Activated CD8-positive, alpha-beta memory T cell treated with anti-CD3 and anti-CD28 coated beads, Interleukin-2, amount 50 U/mL, for 48 hours (primary cell): Measurements from ENCODE around the gene CSTPP1.
"Not testable (repeated sequence)": the region's sequence is repeated elsewhere in the genome, so short reads cannot be mapped to it uniquely, and the experiment has no call there.

Source experiments
- DNase-seq: peaks from one replicate; pipeline ENCODE4 v3.0.0-alpha.2; 2020

Gene CSTPP1

GRCh38 chr11:47106798-47107411, 170.3 kb downstream of the CSTPP1 start:
- no peak for DNase-seq

GRCh38 chr11:47107744-47108143, 171.2 kb downstream of the CSTPP1 start:
- no peak for DNase-seq

GRCh38 chr11:47108214-47108613, 171.7 kb downstream of the CSTPP1 start:
- no peak for DNase-seq

- no peak for DNase-seq
These were observed 172.6 kb downstream of the CSTPP1 start for GRCh38 chr11:47109051-47109726.

- no peak for DNase-seq
These were observed 173.2 kb downstream of the CSTPP1 start for GRCh38 chr11:47109727-47110246.

GRCh38 chr11:47111318-47111804, 174.8 kb downstream of the CSTPP1 start:
- DNase-seq, result no peak

GRCh38 chr11:47112941-47113340, 176.4 kb downstream of the CSTPP1 start:
- not testable (repeated sequence) for DNase-seq

GRCh38 chr11:47118958-47119688, 182.6 kb downstream of the CSTPP1 start:
- not testable (repeated sequence) for DNase-seq

- no peak for DNase-seq
These were observed 184.5 kb downstream of the CSTPP1 start for GRCh38 chr11:47121056-47121455.

- DNase-seq, result no peak
These were observed 185.2 kb downstream of the CSTPP1 start for GRCh38 chr11:47121731-47122130.

- DNase-seq, result no peak
These were observed 186.5 kb downstream of the CSTPP1 start for GRCh38 chr11:47123094-47123493.

- no peak for DNase-seq
These were observed 188.1 kb downstream of the CSTPP1 start for GRCh38 chr11:47124675-47125074.

GRCh38 chr11:47125083-47125482, 188.5 kb downstream of the CSTPP1 start:
- DNase-seq, result no peak

- no peak for DNase-seq
These were observed 190.7 kb downstream of the CSTPP1 start for GRCh38 chr11:47127213-47127612.

GRCh38 chr11:47130543-47130942, 194.0 kb downstream of the CSTPP1 start:
- no peak for DNase-seq

GRCh38 chr11:47131136-47131535, 194.6 kb downstream of the CSTPP1 start:
- DNase-seq, result no peak

- DNase-seq, result no peak
These were observed 195.9 kb downstream of the CSTPP1 start for GRCh38 chr11:47132490-47132889.

GRCh38 chr11:47132981-47133380, 196.4 kb downstream of the CSTPP1 start:
- DNase-seq, result no peak

- no peak for DNase-seq
These were observed 199.8 kb downstream of the CSTPP1 start for GRCh38 chr11:47136327-47136726.

GRCh38 chr11:47136921-47137320, 200.4 kb downstream of the CSTPP1 start:
- DNase-seq, result no peak

GRCh38 chr11:47137476-47137875, 200.9 kb downstream of the CSTPP1 start:
- no peak for DNase-seq

GRCh38 chr11:47139878-47140277, 203.3 kb downstream of the CSTPP1 start:
- no peak for DNase-seq

GRCh38 chr11:47143322-47143721, 206.8 kb downstream of the CSTPP1 start:
- no peak for DNase-seq

- DNase-seq, result no peak
These were observed 208.0 kb downstream of the CSTPP1 start for GRCh38 chr11:47144541-47144940.
